Astrocyte (in vitro differentiated cells and primary cell): Measurements from ENCODE around the gene FAM209B. TPM values are rescaled to one million over a fixed set of nuclear protein-coding genes. Genes with fewer than 3 reads are reported as not detected.
A peak's percentile ranks its signal among the peaks of the same experiment; 100 is the strongest.
"Not testable (repeated sequence)": the region's sequence is repeated elsewhere in the genome, so short reads cannot be mapped to it uniquely, and the experiment has no call there.

Source experiments
- DNase-seq: peaks from one replicate; pipeline ENCODE4 v3.0.0-alpha.2; 2010; ENCODE audit warnings: low read depth
- FAIRE-seq: peaks from 2 replicates; lab custom pipeline; 2011; peaks lifted over from hg19 to GRCh38; lab: Jason Lieb, UNC
- H2AFZ ChIP-seq: 2 replicates; pipeline ENCODE4 v1.6.0; 2012; ENCODE audit warnings: low read depth, low read length, inconsistent platforms
- H3K27ac ChIP-seq: 2 replicates; pipeline ENCODE4 v1.5.1; 2011; ENCODE audit warnings: low read depth, low read length, inconsistent platforms
- H3K27me3 ChIP-seq: 2 replicates; pipeline ENCODE4 v1.6.0; 2011; ENCODE audit warnings: low read length, inconsistent platforms; ENCODE audit not compliant: insufficient read depth
- H3K36me3 ChIP-seq: 2 replicates; pipeline ENCODE4 v1.5.1; 2011; ENCODE audit warnings: low read length, inconsistent platforms; ENCODE audit not compliant: insufficient read depth
- H3K4me1 ChIP-seq: 2 replicates; pipeline ENCODE4 v1.5.1; 2011; ENCODE audit warnings: low read length, inconsistent platforms; ENCODE audit not compliant: insufficient read depth
- H3K4me2 ChIP-seq: 2 replicates; pipeline ENCODE4 v1.6.0; 2012; ENCODE audit warnings: low read length, inconsistent platforms
- H3K4me3 ChIP-seq: 2 replicates; pipeline ENCODE4 v1.5.1; 2011; ENCODE audit warnings: low read depth, mild to moderate bottlenecking, low read length, inconsistent platforms; ENCODE audit not compliant: insufficient read depth
- H3K79me2 ChIP-seq: 2 replicates; pipeline ENCODE4 v1.6.0; 2012; ENCODE audit warnings: mild to moderate bottlenecking, low read length, inconsistent platforms; ENCODE audit not compliant: insufficient read depth
- H3K9ac ChIP-seq: 2 replicates; pipeline ENCODE4 v1.6.0; 2012; ENCODE audit warnings: mild to moderate bottlenecking, low read length, inconsistent platforms
- H3K9me3 ChIP-seq: 2 replicates; pipeline ENCODE4 v1.5.1; 2012; ENCODE audit warnings: low read depth, mild to moderate bottlenecking, low read length, inconsistent platforms; ENCODE audit not compliant: insufficient read depth
- H4K20me1 ChIP-seq: 2 replicates; pipeline ENCODE4 v1.6.0; 2012; ENCODE audit warnings: low read length, inconsistent platforms; ENCODE audit not compliant: insufficient read depth
- H3K27ac Mint-ChIP-seq: one replicate; pipeline ENCODE4 v1.8.0; 2021; ENCODE audit warnings: mild to moderate bottlenecking, mixed read lengths; ENCODE audit not compliant: unreplicated experiment
- H3K27me3 Mint-ChIP-seq: one replicate; pipeline ENCODE4 v1.8.0; 2021; ENCODE audit warnings: low read depth, mixed read lengths; ENCODE audit not compliant: unreplicated experiment
- H3K36me3 Mint-ChIP-seq: one replicate; pipeline ENCODE4 v1.8.0; 2021; ENCODE audit warnings: low read depth, mixed read lengths; ENCODE audit not compliant: unreplicated experiment
- H3K4me1 Mint-ChIP-seq: one replicate; pipeline ENCODE4 v1.8.0; 2021; ENCODE audit warnings: low read depth, mixed read lengths; ENCODE audit not compliant: unreplicated experiment
- H3K4me3 Mint-ChIP-seq: one replicate; pipeline ENCODE4 v1.8.0; 2021; ENCODE audit warnings: mild to moderate bottlenecking, moderate library complexity, mixed read lengths; ENCODE audit not compliant: unreplicated experiment
- H3K9me3 Mint-ChIP-seq: one replicate; pipeline ENCODE4 v1.8.0; 2021; ENCODE audit warnings: mild to moderate bottlenecking, mixed read lengths; ENCODE audit not compliant: unreplicated experiment
- CTCF ChIP-seq: IDR thresholded peaks from 2 replicates; pipeline ENCODE4 v1.5.1; 2011; ENCODE audit warnings: low read depth, mild to moderate bottlenecking, inconsistent platforms, low read length, moderate library complexity; ENCODE audit not compliant: insufficient read depth
- EZH2 ChIP-seq: IDR thresholded peaks from 2 replicates; pipeline ENCODE4 v1.6.1; 2012; ENCODE audit warnings: mild to moderate bottlenecking, low read length, inconsistent platforms; ENCODE audit not compliant: insufficient read depth
- total RNA-seq: library from RNA; stranded (reverse); gene quantifications from 2 replicates; pipeline ENCODE4 v1.2.1, GENCODE V29; 2021

FAM209B gene
- total RNA-seq, 1 donor from 2014 or later, result not detected

- H3K4me3 ChIP-seq, result no peak overlapping the region
- no peaks in the 10 kb centered on the region for H3K4me1 ChIP-seq
- Mint-ChIP-seq H3K36me3 (peaks cover 38% of the 10 kb centered on the region), H3K27ac (peak overlapping the region; percentile 12), H3K4me3 (no peak overlapping the region), H3K9me3 (peaks cover 15% of the 10 kb centered on the region), H3K4me1 (no peaks in the 10 kb centered on the region), H3K27me3 (peaks cover 9% of the 10 kb centered on the region)
- no peak overlapping the region for H3K27ac ChIP-seq
- no peak overlapping the region for H3K4me2 ChIP-seq
- no peak overlapping the region for H2AFZ ChIP-seq
- H4K20me1 ChIP-seq, result no peaks in the 10 kb centered on the region
- FAIRE-seq, result no peak
- TF ChIP-seq EZH2, result no peak
- no peak for TF ChIP-seq CTCF
- H3K9me3 ChIP-seq, result peaks cover 5% of the 10 kb centered on the region
- H3K27me3 ChIP-seq, result no peaks in the 10 kb centered on the region
- H3K9ac ChIP-seq, result no peak overlapping the region
- no peaks in the 10 kb centered on the region for H3K79me2 ChIP-seq
- H3K36me3 ChIP-seq, result peaks cover 20% of the 10 kb centered on the region
- no peak for DNase-seq
Measured at GRCh38 chr20:56522311-56522710, 10.7 kb upstream of the FAM209B start.

- Mint-ChIP-seq H3K36me3 (peaks cover 21% of the 10 kb centered on the region), H3K27me3 (peaks cover 11% of the 10 kb centered on the region), H3K9me3 (peaks cover 10% of the 10 kb centered on the region)
- not testable (repeated sequence) for FAIRE-seq, H3K4me3 ChIP-seq, H3K4me1 Mint-ChIP-seq, H3K79me2 ChIP-seq, H3K4me3 Mint-ChIP-seq, H3K9ac ChIP-seq, H3K4me2 ChIP-seq, H2AFZ ChIP-seq, H3K4me1 ChIP-seq, H3K27me3 ChIP-seq, H3K36me3 ChIP-seq, H3K9me3 ChIP-seq, H3K27ac ChIP-seq, H3K27ac Mint-ChIP-seq, H4K20me1 ChIP-seq, DNase-seq
Measured at GRCh38 chr20:56524444-56524843, 8.6 kb upstream of the FAM209B start, which contains the start of gene FAM209A. FAM209A (plus strand) TSS chr20:56524744; CDS start chr20:56524809, 65 bp downstream.

GRCh38 chr20:56527521-56527920 lies 5.5 kb upstream of the FAM209B start:
- FAIRE-seq (no peak), DNase-seq (no peak)
- H3K27me3 ChIP-seq, result no peaks in the 10 kb centered on the region
- no peaks in the 10 kb centered on the region for H3K4me1 Mint-ChIP-seq
- no peaks in the 10 kb centered on the region for H3K36me3 ChIP-seq
- peaks cover 5% of the 10 kb centered on the region for H3K36me3 Mint-ChIP-seq
- no peak overlapping the region for H3K4me3 ChIP-seq
- no peaks in the 10 kb centered on the region for H3K9me3 ChIP-seq
- H3K27me3 Mint-ChIP-seq, result peaks cover 11% of the 10 kb centered on the region
- no peak overlapping the region for H3K4me3 Mint-ChIP-seq
- H3K27ac ChIP-seq, result no peak overlapping the region
- H4K20me1 ChIP-seq, result no peaks in the 10 kb centered on the region
- H3K9me3 Mint-ChIP-seq, result peaks cover 4% of the 10 kb centered on the region
- H2AFZ ChIP-seq, result no peak overlapping the region
- no peak overlapping the region for H3K9ac ChIP-seq
- TF ChIP-seq CTCF (no peak), EZH2 (no peak)
- H3K4me1 ChIP-seq, result no peaks in the 10 kb centered on the region
- H3K27ac Mint-ChIP-seq, result no peak overlapping the region
- H3K79me2 ChIP-seq, result no peaks in the 10 kb centered on the region
- no peak overlapping the region for H3K4me2 ChIP-seq
